Body of pancreas (tissue), 4 donors: ENCODE measurements around the gene CSMD2.

ENCODE experiments used
- POLR2A ChIP-seq, 3 donors: fragments of 450-650 bp; IDR thresholded peaks; one replicate each; pipeline ENCODE4 v1.6.1; 2016; ENCODE audit warnings: antibody characterized with exemption in 3 of 3, mild to moderate bottlenecking in 2 of 3
- TF ChIP-seq, protein P1 (sequence below), 7 experiments: fragments of 450-650 bp in 4 of 7; fragments of 200-600 bp in 3 of 7; sonication (generic) in 3 of 7; IDR thresholded peaks; one replicate each; pipeline ENCODE4 v1.5.1; 2016 to 2019; ENCODE audit warnings: antibody characterized with exemption in 7 of 7

DNA sequence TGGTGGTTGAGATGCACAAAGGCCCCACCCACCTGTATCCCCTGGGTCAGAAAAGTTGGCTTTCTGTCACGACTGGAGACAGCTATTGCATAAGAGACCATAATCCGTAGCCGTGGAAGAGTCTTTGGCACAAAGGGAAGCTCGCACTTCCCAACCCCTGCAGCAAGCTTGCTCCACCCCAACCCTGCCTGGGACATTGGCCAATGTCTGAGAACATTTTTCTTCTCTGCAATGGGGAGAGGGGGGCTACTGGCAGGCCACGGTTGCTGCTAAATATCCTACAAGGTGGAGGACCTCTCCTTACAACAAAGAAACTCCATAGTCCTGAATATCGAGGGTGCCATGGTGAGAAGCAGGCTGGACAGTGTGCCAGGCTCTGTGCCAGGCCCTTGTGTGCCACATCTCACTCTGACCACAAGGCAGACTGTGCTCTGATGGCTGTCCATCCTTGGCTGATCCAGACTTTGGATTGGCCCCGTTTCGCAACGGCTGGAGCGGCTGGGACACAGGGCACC is 104.1 kb downstream of the CSMD2 start:
- TF ChIP-seq, protein P1, sequence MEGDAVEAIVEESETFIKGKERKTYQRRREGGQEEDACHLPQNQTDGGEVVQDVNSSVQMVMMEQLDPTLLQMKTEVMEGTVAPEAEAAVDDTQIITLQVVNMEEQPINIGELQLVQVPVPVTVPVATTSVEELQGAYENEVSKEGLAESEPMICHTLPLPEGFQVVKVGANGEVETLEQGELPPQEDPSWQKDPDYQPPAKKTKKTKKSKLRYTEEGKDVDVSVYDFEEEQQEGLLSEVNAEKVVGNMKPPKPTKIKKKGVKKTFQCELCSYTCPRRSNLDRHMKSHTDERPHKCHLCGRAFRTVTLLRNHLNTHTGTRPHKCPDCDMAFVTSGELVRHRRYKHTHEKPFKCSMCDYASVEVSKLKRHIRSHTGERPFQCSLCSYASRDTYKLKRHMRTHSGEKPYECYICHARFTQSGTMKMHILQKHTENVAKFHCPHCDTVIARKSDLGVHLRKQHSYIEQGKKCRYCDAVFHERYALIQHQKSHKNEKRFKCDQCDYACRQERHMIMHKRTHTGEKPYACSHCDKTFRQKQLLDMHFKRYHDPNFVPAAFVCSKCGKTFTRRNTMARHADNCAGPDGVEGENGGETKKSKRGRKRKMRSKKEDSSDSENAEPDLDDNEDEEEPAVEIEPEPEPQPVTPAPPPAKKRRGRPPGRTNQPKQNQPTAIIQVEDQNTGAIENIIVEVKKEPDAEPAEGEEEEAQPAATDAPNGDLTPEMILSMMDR (IDR thresholded peaks at IDR 0.05) = no peak
- TF ChIP-seq POLR2A (IDR thresholded peaks at IDR 0.05) = no peak
